ENCODE measurements around the gene STRADB.

DNA sequence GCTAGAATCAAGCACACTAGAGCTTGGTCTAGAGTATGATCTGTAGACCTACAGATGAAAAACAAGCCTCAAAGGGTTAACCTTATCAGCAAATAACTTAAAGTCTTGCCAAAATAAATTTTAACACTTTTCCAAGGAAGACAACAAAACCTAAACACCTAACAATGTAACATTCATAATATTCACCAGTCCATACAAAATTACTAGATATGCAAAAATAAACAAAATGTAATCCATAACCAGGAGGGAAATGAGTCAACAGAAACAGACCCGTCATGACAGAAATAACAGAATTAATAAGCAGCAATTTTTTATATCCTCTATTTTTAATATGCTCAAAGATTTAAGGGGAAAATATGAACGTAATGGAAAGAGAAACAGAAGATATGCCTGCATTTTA, 36.4 kb upstream of the STRADB start:
- TF ChIP-seq POLR2A (IDR thresholded peaks at IDR 0.05): no peak
- TF ChIP-seq, protein P1, sequence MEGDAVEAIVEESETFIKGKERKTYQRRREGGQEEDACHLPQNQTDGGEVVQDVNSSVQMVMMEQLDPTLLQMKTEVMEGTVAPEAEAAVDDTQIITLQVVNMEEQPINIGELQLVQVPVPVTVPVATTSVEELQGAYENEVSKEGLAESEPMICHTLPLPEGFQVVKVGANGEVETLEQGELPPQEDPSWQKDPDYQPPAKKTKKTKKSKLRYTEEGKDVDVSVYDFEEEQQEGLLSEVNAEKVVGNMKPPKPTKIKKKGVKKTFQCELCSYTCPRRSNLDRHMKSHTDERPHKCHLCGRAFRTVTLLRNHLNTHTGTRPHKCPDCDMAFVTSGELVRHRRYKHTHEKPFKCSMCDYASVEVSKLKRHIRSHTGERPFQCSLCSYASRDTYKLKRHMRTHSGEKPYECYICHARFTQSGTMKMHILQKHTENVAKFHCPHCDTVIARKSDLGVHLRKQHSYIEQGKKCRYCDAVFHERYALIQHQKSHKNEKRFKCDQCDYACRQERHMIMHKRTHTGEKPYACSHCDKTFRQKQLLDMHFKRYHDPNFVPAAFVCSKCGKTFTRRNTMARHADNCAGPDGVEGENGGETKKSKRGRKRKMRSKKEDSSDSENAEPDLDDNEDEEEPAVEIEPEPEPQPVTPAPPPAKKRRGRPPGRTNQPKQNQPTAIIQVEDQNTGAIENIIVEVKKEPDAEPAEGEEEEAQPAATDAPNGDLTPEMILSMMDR (IDR thresholded peaks at IDR 0.05): no peak

Measured in thyroid gland (tissue), 4 donors.